ENCODE data around the gene SCP2.

The SCP2 gene

GRCh38 chr1:53093778-53094532 is 166.9 kb downstream of the SCP2 start:
- Histone ChIP-seq H3K4me2 (ENCODE audit: low read length) (no peak overlapping the region), H3K9me3 (ENCODE audit: low read length) (peaks cover 2% of the 10 kb centered on the region; the same call in 1 of the 2 replicates), H3K27me3 (ENCODE audit: insufficient read depth, low read length) (no peaks in the 10 kb centered on the region), H3K36me3 (ENCODE audit: insufficient read depth, low read length) (no peaks in the 10 kb centered on the region), H3K4me1 (ENCODE audit: insufficient read depth, low read length, severe bottlenecking) (no peaks in the 10 kb centered on the region), H3K9ac (ENCODE audit: low read length) (no peak overlapping the region), H3K79me2 (ENCODE audit: insufficient read depth, low read length) (no peaks in the 10 kb centered on the region), H4K20me1 (ENCODE audit: insufficient read depth, low read length) (no peaks in the 10 kb centered on the region), H2AFZ (ENCODE audit: low read length) (no peak overlapping the region), H3K9me2 (ENCODE audit: low read depth, low read length) (no peaks in the 10 kb centered on the region), H3K27ac (ENCODE audit: low read depth, low read length, poor library complexity, severe bottlenecking) (no peak overlapping the region), H3F3A (ENCODE audit: insufficient read depth, low read length) (no peaks in the 10 kb centered on the region), H3K4me3 (ENCODE audit: low read depth, low read length, poor library complexity, severe bottlenecking) (no peak overlapping the region)
- no peak for TF ChIP-seq CTCF (IDR thresholded peaks at IDR 0.05; ENCODE audit: low read length)
- TF ChIP-seq EZH2 (IDR thresholded peaks at IDR 0.05; ENCODE audit: borderline replicate concordance, low read length) = no peak

DNA sequence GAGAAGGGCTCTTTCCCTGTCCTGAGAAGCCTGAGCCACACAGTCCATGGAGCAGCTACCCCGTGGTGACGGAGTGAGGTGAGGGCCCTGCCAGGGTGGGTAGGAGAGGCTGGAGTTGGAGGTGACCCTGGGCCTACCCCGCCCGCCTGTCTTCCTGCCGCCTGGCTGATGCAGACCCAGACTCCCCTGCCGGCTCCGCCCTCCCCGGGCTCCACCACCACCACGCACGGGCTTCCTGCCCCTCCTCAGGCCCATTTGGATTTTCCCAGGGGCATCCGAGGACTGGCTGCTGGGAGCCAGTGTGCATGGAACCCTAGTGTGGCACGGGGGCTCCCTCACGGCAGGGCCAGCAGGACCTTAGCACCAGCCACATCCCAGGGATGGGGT is 167.4 kb downstream of the SCP2 start:
- TF ChIP-seq EZH2 (IDR thresholded peaks at IDR 0.05; ENCODE audit: borderline replicate concordance, low read length) = no peak
- no peak for TF ChIP-seq CTCF (IDR thresholded peaks at IDR 0.05; ENCODE audit: low read length)

More for the DNA sequence above, 167.4 kb downstream of the SCP2 start:
- H3K27ac ChIP-seq (ENCODE audit: low read depth, low read length, poor library complexity, severe bottlenecking) = no peak overlapping the region
- H4K20me1 ChIP-seq (ENCODE audit: insufficient read depth, low read length) = no peaks in the 10 kb centered on the region
- H3K4me3 ChIP-seq (ENCODE audit: low read depth, low read length, poor library complexity, severe bottlenecking) = no peak overlapping the region
- H3K9me2 ChIP-seq (ENCODE audit: low read depth, low read length) = no peaks in the 10 kb centered on the region
- no peak overlapping the region for H2AFZ ChIP-seq (ENCODE audit: low read length)
- H3K36me3 ChIP-seq (ENCODE audit: insufficient read depth, low read length) = no peaks in the 10 kb centered on the region
- H3K9me3 ChIP-seq (ENCODE audit: low read length) = peaks cover 2% of the 10 kb centered on the region; the same call in 1 of the 2 replicates
- no peaks in the 10 kb centered on the region for H3K4me1 ChIP-seq (ENCODE audit: insufficient read depth, low read length, severe bottlenecking)
- H3K9ac ChIP-seq (ENCODE audit: low read length) = no peak overlapping the region
- no peaks in the 10 kb centered on the region for H3K79me2 ChIP-seq (ENCODE audit: insufficient read depth, low read length)
- H3K27me3 ChIP-seq (ENCODE audit: insufficient read depth, low read length) = no peaks in the 10 kb centered on the region
- H3F3A ChIP-seq (ENCODE audit: insufficient read depth, low read length) = no peaks in the 10 kb centered on the region
- H3K4me2 ChIP-seq (ENCODE audit: low read length) = no peak overlapping the region
